AG10803 (cell line): Measurements from ENCODE around the gene KLK8.

ENCODE experiments used
- DNase-seq: peaks from one replicate; pipeline ENCODE4 v3.0.0; 2010; ENCODE audit warnings: low read depth
- H3K4me3 ChIP-seq: 2 replicates; pipeline ENCODE4 v1.5.1; 2011; ENCODE audit warnings: mild to moderate bottlenecking, low read length, control low read depth
- TF ChIP-seq, protein P1 (sequence below): conservative IDR thresholded peaks from 2 replicates; pipeline ENCODE4 v1.5.1; 2011; ENCODE audit warnings: mild to moderate bottlenecking, low read length, control low read depth, inconsistent platforms

The KLK8 gene

DNA sequence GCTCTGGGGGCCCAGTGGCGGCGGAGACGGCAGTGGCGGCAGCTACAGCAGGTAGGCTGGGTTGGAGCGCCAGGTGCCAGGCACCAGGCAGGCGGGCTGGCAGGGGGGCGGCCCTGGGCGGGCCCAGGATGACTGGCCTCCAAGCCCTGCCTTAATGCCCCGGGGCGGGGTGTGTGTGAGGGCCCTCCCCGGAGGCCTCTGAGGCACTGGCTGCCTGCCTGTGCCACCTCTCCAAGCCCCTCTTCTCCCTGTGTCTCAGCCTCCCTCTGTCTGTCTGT lies 25.1 kb upstream of the KLK8 start, which contains the start of gene KLK11:
Gene KLK11 (minus strand): TSS at position 63 of the 278 bp plus-strand sequence. CDS start 985 bp downstream, outside the sequence.
- DNase-seq = no peak
- H3K4me3 ChIP-seq = no peak within 1 kb of the TSS
- TF ChIP-seq, protein P1, sequence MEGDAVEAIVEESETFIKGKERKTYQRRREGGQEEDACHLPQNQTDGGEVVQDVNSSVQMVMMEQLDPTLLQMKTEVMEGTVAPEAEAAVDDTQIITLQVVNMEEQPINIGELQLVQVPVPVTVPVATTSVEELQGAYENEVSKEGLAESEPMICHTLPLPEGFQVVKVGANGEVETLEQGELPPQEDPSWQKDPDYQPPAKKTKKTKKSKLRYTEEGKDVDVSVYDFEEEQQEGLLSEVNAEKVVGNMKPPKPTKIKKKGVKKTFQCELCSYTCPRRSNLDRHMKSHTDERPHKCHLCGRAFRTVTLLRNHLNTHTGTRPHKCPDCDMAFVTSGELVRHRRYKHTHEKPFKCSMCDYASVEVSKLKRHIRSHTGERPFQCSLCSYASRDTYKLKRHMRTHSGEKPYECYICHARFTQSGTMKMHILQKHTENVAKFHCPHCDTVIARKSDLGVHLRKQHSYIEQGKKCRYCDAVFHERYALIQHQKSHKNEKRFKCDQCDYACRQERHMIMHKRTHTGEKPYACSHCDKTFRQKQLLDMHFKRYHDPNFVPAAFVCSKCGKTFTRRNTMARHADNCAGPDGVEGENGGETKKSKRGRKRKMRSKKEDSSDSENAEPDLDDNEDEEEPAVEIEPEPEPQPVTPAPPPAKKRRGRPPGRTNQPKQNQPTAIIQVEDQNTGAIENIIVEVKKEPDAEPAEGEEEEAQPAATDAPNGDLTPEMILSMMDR = no peak

DNA sequence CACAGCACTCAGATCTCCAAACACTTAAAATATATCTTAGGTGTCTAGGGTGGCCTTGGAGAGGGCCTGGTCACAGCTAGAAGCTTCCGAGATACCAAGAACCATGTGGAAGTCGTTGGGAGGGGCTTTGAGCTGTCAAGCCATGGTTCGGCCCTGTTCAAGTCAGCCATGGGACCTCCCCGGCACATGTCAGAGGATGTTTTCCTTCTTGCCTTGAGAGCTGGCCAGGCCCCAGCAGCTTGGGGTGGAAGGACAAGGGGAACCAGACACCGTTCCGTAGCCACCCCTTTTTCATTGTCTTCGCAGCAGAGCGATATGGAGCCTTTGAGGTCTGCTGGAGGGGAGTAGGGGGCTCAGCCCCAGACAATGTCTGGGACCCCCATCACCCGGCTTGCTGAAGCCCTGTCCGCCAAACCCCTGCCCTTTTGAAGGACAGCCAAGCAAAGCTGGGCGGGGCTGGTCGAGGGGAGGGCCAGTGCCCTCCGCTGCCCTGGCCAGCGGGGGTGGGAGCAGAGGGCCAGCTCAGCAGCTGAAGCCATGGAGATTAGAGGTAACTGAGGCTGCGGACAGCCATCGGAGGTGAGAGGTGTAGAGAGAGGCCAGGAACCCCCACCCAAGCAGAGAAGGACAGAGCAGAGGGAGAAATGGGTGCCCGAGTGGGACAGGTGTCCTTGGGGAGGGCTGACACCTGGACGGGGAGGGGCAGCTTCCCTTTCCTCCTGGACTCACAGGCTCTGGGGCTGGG lies 24.6 kb upstream of the KLK8 start:
- DNase-seq = no peak
- no peak overlapping the region for H3K4me3 ChIP-seq
- TF ChIP-seq, protein P1 = no peak

DNA sequence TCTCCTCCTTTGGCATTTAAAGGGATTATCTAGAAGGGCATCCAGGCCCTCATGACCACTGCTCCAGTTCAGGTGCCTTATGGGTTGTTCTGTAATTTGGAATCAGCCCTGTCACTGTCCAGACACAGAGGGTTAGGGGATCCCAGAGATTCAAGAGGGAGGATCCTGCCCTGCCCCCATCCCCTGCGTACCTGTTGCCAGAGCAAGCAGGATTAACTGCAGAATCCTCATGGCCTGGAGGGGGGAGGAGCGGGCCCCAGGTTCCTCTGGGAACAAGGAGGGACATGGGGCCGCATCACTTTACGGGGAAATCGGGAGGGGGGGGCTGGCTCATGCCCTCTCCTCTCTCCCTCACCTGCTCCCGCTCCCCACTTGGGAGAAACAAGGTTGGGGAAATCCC lies 24.0 kb upstream of the KLK8 start:
- no peak for DNase-seq
- H3K4me3 ChIP-seq = no peak overlapping the region
- TF ChIP-seq, protein P1 = no peak

DNA sequence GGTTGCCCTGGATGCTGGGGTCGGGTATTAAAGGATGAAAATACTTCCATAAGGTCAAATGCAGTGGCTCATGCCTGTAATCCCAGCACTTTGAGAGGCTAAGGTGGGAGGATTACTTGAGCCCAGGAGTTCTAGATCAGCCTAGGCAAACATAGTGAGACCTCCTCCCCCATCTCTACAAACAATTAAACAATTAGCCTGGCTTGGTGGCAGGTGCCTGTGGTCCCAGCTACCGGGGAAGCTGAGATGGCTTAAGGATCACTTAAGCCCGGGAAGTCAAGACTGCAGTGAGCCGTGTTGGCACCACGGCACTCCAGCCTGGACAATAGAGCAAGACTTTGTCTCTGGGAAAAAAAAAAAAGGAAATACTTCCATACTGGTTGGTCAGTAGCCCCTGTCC lies 23.5 kb upstream of the KLK8 start:
- DNase-seq = no peak
- TF ChIP-seq, protein P1 = no peak
- H3K4me3 ChIP-seq = no peak overlapping the region

DNA sequence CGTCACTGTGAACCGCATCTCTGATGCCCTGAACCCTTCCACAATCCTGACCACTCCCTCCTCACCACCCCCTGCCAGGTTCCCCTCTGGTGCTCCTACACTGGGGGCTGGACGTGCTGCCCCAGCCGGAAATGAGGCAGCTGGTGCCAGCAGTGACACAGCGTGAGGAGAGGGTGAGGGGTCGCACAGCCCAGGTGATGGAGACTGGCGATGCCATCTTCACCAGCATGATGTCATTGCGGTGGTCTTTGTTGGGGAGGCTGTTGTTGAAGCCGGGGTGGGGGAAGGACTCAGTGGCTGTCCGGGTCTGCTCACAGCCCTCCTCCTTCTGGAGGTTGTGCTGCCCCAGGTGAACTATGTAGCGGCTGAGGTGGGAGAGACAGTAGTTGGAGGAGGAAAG lies 22.5 kb upstream of the KLK8 start:
- no peak for DNase-seq
- TF ChIP-seq, protein P1 = no peak
- H3K4me3 ChIP-seq = no peak overlapping the region

DNA sequence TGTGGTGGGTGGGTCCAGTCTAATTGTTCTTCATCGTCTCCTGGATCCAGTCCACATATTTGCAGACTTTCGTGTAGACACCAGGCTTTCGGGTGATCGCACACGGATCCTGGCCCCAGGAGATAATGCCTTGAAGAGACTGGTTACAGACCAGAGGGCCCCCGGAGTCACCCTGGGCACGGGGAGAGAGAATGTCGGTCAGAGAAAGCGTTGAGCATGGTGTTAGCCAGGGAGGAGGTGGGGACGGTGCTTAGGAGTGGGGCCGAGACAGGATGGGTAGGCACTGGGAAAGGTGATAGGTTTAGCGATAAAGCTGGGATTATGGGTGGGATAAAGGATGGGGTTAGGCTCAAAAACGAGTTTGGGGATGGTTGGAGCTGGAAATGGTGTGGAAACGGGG lies 21.1 kb upstream of the KLK8 start:
- no peak for DNase-seq
- TF ChIP-seq, protein P1 = no peak
- H3K4me3 ChIP-seq = no peak overlapping the region

DNA sequence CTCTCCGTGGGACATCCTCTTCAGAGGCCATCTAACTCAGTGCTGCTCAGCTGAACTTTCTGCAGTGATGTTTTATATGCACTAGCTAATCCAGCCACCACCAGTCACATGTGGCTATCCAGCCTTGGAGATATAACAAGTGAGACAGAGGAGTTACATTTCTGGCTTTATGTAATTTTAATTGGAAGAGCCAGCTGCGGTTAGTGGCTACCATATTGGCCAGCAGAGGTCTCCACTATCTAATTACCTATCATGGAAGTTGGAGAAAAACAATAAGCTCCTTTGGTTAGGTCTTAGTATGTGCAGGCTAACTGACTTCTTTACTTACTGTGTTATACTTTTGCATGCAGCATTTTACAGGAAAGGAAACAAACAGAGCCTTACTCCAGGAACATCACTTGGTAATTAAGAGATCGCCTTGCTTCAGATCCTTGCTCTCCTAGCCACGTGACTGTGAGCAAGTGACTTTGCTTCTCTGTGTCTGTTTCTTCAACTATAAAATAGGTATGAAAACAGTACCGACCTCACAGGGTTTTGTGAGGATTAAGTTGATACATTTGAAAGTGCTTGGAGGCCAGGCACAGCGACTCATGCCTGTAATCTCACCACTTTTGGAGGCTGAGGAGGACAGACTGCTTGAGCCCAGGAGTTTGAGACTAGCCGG lies 19.7 kb upstream of the KLK8 start:
- DNase-seq = peak; percentile 55
- H3K4me3 ChIP-seq = no peak overlapping the region
- TF ChIP-seq, protein P1 = peak; percentile 70
